Gastroesophageal sphincter (tissue), 4 donors: ENCODE data around the gene ZBED5. TPM values are rescaled to one million over a fixed set of nuclear protein-coding genes. Genes with fewer than 3 reads are reported as not detected.
"Not testable (repeated sequence)": the region's sequence is repeated elsewhere in the genome, so short reads cannot be mapped to it uniquely, and the experiment has no call there.

Source experiments
- ATAC-seq: fragments of 150-250 bp; one replicate; pipeline ENCODE4 v1.9.1; 2016; ENCODE audit warnings: mild to moderate bottlenecking, moderate library complexity
- H3K27ac ChIP-seq, 4 donors: fragments of 200-600 bp; sonication (generic) in 3 of 4; 1 replicate in 3 of 4; 2 replicates in 1 of 4; pipeline ENCODE4 v1.5.1; 2016 to 2019
- H3K27me3 ChIP-seq: fragments of 200-600 bp; sonication (generic); one replicate; pipeline ENCODE4 v1.5.1; 2019
- H3K36me3 ChIP-seq, 2 donors: fragments of 200-600 bp; sonication (generic); one replicate each; pipeline ENCODE4 v1.5.1; 2019; ENCODE audit warnings: control low read depth in 1 of 2
- H3K4me1 ChIP-seq, 3 donors: fragments of 200-600 bp; sonication (generic); 1 replicate in 2 of 3; 2 replicates in 1 of 3; pipeline ENCODE4 v1.5.1; 2016 to 2019; ENCODE audit warnings: control low read depth in 2 of 3
- H3K4me3 ChIP-seq, 2 donors: fragments of 200-600 bp; sonication (generic); one replicate each; pipeline ENCODE4 v1.5.1; 2019; ENCODE audit warnings: mild to moderate bottlenecking in 1 of 2, moderate library complexity in 1 of 2
- H3K9me3 ChIP-seq, 3 donors: fragments of 200-600 bp; sonication (generic); one replicate each; pipeline ENCODE4 v1.5.1; 2017 to 2019; ENCODE audit warnings: control low read depth in 2 of 3
- EP300 ChIP-seq: sonication (generic); formaldehyde crosslinking; IDR thresholded peaks from one replicate; pipeline ENCODE4 v1.6.1; 2017; ENCODE audit warnings: antibody characterized with exemption, mild to moderate bottlenecking
- POLR2A ChIP-seq, 2 donors: fragments of 450-650 bp; IDR thresholded peaks; one replicate each; pipeline ENCODE4 v1.6.1; 2017; ENCODE audit warnings: antibody characterized with exemption in 2 of 2, mild to moderate bottlenecking in 2 of 2, moderate library complexity in 1 of 2
- POLR2AphosphoS5 ChIP-seq: sonication (generic); formaldehyde crosslinking; IDR thresholded peaks from one replicate; pipeline ENCODE4 v1.6.1; 2017; ENCODE audit warnings: antibody characterized with exemption
- WGBS, 2 donors: methylation state at CpG; one replicate each; pipeline ENCODE4 v1.1.5; 2018; ENCODE audit warnings: low coverage in 1 of 2; 5-methylcytosine and 5-hydroxymethylcytosine counted together
- total RNA-seq, 4 donors: library from RNA; depleted of rRNA; stranded (reverse); fragments of >200 nt; gene quantifications; one replicate each; pipeline ENCODE4 v1.1.0, GENCODE V29; 2016
- TF ChIP-seq, protein P1 (sequence below), 4 experiments: fragments of 200-600 bp in 2 of 4; fragments of 450-650 bp in 2 of 4; sonication (generic) in 1 of 4; IDR thresholded peaks; one replicate each; pipeline ENCODE4 v1.5.1; 2017 to 2019; ENCODE audit warnings: antibody characterized with exemption in 4 of 4, mild to moderate bottlenecking in 2 of 4, moderate library complexity in 2 of 4

ZBED5 gene
- total RNA-seq, 4 donors from 2014 or later = 26.0 to 57.3 (median 41.7) TPM

GRCh38 chr11:10829139-10829538, 28.7 kb downstream of the ZBED5 start:
- Histone ChIP-seq H3K27me3 (no peaks in the 10 kb centered on the region), H3K4me1 (no peaks in the 10 kb centered on the region), H3K4me3 (no peak overlapping the region), H3K27ac (no peak overlapping the region), H3K36me3 (no peaks in the 10 kb centered on the region), H3K9me3 (no peaks in the 10 kb centered on the region)
- no peak for ATAC-seq
- WGBS, 2 donors = 90 to 95% methylated on average over 2 to 3 of the region's 4 CpGs
- TF ChIP-seq POLR2AphosphoS5 (no peak), POLR2A (IDR thresholded peaks at IDR 0.05) (no peak), EP300 (no peak)
- TF ChIP-seq, protein P1, sequence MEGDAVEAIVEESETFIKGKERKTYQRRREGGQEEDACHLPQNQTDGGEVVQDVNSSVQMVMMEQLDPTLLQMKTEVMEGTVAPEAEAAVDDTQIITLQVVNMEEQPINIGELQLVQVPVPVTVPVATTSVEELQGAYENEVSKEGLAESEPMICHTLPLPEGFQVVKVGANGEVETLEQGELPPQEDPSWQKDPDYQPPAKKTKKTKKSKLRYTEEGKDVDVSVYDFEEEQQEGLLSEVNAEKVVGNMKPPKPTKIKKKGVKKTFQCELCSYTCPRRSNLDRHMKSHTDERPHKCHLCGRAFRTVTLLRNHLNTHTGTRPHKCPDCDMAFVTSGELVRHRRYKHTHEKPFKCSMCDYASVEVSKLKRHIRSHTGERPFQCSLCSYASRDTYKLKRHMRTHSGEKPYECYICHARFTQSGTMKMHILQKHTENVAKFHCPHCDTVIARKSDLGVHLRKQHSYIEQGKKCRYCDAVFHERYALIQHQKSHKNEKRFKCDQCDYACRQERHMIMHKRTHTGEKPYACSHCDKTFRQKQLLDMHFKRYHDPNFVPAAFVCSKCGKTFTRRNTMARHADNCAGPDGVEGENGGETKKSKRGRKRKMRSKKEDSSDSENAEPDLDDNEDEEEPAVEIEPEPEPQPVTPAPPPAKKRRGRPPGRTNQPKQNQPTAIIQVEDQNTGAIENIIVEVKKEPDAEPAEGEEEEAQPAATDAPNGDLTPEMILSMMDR (IDR thresholded peaks at IDR 0.05) = no peak

DNA sequence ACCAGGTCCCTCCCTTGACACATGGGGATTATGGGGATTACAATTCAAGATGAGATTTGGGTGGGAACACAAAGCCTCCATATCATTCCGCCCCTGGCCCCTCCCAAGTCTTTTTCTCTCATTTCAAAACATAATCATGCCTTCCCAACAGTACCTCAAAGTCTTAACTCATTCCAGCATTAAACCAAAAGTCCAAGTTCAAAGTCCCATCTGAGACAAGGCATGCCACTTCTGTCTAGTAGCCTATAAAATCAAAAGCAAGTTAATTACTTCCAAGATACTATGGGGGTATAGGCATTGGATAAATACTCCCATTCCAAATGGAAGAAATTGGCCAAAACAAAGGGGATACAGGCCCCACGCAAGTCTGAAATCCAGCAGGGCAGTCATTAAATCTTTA, 29.5 kb downstream of the ZBED5 start:
- H3K27ac ChIP-seq = no peak overlapping the region
- no peaks in the 10 kb centered on the region for H3K9me3 ChIP-seq
- H3K4me1 ChIP-seq = peaks cover 0 to under 1% (median 0%) of the 10 kb centered on the region in 3 donors
- no peaks in the 10 kb centered on the region for H3K27me3 ChIP-seq
- WGBS, 2 donors = 90 to 100% methylated on average over 2 of the region's 2 CpGs
- no peak overlapping the region for H3K4me3 ChIP-seq
- ATAC-seq = no peak
- TF ChIP-seq, protein P1 (IDR thresholded peaks at IDR 0.05) = no peak
- TF ChIP-seq POLR2AphosphoS5 (no peak), POLR2A (IDR thresholded peaks at IDR 0.05) (no peak), EP300 (no peak)
- H3K36me3 ChIP-seq = no peaks in the 10 kb centered on the region

GRCh38 chr11:10824888-10825287, 33.0 kb downstream of the ZBED5 start:
- H3K9me3 ChIP-seq = no peaks in the 10 kb centered on the region
- no peak overlapping the region for H3K4me3 ChIP-seq
- H3K36me3 ChIP-seq = no peaks in the 10 kb centered on the region
- no peaks in the 10 kb centered on the region for H3K27me3 ChIP-seq
- no peak overlapping the region for H3K27ac ChIP-seq
- ATAC-seq = no peak
- peaks cover 0 to 7% (median 0%) of the 10 kb centered on the region in 3 donors for H3K4me1 ChIP-seq
- WGBS, 2 donors = 54% methylated on average over 2 of the region's 3 CpGs; no CpG with 5 or more reads in 1 of the 2 donors
- no peak for TF ChIP-seq POLR2A (IDR thresholded peaks at IDR 0.05)
- no peak for TF ChIP-seq EP300
- TF ChIP-seq, protein P1 (IDR thresholded peaks at IDR 0.05) = no peak
- no peak for TF ChIP-seq POLR2AphosphoS5

GRCh38 chr11:10823152-10823579, 34.7 kb downstream of the ZBED5 start:
- no peak for ATAC-seq
- Histone ChIP-seq H3K36me3 (no peaks in the 10 kb centered on the region), H3K27me3 (no peaks in the 10 kb centered on the region), H3K4me3 (no peak overlapping the region), H3K4me1 (peaks cover 0 to 7% (median 0%) of the 10 kb centered on the region in 3 donors), H3K27ac (peak overlapping the region in 2 of 4 donors; percentile 29 to 50), H3K9me3 (no peaks in the 10 kb centered on the region)
- WGBS, 2 donors = 37 to 72% methylated on average over 2 of the region's 2 CpGs
- TF ChIP-seq, protein P1 (IDR thresholded peaks at IDR 0.05) = no peak
- TF ChIP-seq EP300 (no peak), POLR2AphosphoS5 (no peak), POLR2A (IDR thresholded peaks at IDR 0.05) (no peak)

GRCh38 chr11:10822491-10822890, 35.4 kb downstream of the ZBED5 start:
- H3K27ac ChIP-seq, H3K27me3 ChIP-seq, H3K4me3 ChIP-seq, H3K36me3 ChIP-seq, H3K4me1 ChIP-seq, ATAC-seq, H3K9me3 ChIP-seq: not testable (repeated sequence)
- WGBS, 2 donors = 74 to 100% methylated on average over 1 to 3 of the region's 3 CpGs
